Body of pancreas (tissue), 4 donors: ENCODE results near the gene CPLANE2.

Experiments
- POLR2A ChIP-seq, 3 donors: fragments of 450-650 bp; IDR thresholded peaks; one replicate each; pipeline ENCODE4 v1.6.1; 2016; ENCODE audit warnings: antibody characterized with exemption in 3 of 3, mild to moderate bottlenecking in 2 of 3
- TF ChIP-seq, protein P1 (sequence below), 7 experiments: fragments of 450-650 bp in 4 of 7; fragments of 200-600 bp in 3 of 7; sonication (generic) in 3 of 7; IDR thresholded peaks; one replicate each; pipeline ENCODE4 v1.5.1; 2016 to 2019; ENCODE audit warnings: antibody characterized with exemption in 7 of 7

DNA sequence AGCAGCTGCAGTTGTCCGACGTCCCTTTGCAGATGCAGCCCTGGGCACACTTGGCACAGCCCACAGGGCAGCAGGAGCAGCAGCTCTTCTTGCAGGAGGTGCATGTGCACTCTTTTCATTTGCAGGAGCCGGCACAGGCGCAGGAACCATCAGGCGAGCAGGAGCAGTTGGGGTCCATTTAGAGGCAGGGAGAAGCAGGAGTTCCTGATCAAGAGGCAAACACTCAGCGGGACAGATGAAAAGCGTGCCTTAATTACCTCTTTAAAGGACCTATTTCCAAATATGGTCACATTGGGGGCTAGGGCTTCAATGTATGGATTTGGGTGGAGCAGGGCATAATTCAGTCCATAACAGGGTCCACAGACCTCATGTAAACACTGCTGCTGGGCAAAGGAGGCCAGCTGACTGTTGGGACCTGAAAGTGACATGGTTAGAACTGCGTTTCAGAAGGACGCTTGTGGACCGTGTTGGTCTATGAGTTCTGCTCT, 4.3 kb upstream of the CPLANE2 start:
- TF ChIP-seq, protein P1, sequence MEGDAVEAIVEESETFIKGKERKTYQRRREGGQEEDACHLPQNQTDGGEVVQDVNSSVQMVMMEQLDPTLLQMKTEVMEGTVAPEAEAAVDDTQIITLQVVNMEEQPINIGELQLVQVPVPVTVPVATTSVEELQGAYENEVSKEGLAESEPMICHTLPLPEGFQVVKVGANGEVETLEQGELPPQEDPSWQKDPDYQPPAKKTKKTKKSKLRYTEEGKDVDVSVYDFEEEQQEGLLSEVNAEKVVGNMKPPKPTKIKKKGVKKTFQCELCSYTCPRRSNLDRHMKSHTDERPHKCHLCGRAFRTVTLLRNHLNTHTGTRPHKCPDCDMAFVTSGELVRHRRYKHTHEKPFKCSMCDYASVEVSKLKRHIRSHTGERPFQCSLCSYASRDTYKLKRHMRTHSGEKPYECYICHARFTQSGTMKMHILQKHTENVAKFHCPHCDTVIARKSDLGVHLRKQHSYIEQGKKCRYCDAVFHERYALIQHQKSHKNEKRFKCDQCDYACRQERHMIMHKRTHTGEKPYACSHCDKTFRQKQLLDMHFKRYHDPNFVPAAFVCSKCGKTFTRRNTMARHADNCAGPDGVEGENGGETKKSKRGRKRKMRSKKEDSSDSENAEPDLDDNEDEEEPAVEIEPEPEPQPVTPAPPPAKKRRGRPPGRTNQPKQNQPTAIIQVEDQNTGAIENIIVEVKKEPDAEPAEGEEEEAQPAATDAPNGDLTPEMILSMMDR (IDR thresholded peaks at IDR 0.05), result no peak
- no peak for TF ChIP-seq POLR2A (IDR thresholded peaks at IDR 0.05)
